Epithelial cell of proximal tubule (primary cell): Measurements from ENCODE around the gene COL28A1. TPM values are rescaled to one million over a fixed set of nuclear protein-coding genes. Genes with fewer than 3 reads are reported as not detected.
A peak's percentile ranks its signal among the peaks of the same experiment; 100 is the strongest.

Experiments
- DNase-seq: peaks from one replicate; pipeline ENCODE4 v3.0.0-alpha.2; 2011; ENCODE audit warnings: low read depth
- H3K4me3 ChIP-seq: 2 replicates; pipeline ENCODE4 v1.5.1; 2011; ENCODE audit warnings: low read depth, mild to moderate bottlenecking, low read length
- total RNA-seq: library from RNA; depleted of rRNA; stranded (reverse); fragments of >200 nt; gene quantifications from 2 replicates; pipeline ENCODE4 v1.2.3, GENCODE V29; 2015
- TF ChIP-seq, protein P1 (sequence below): conservative IDR thresholded peaks from 2 replicates; pipeline ENCODE4 v1.5.1; 2012; ENCODE audit warnings: low read depth, mild to moderate bottlenecking, low read length

COL28A1 gene
- total RNA-seq, 1 donor from 2014 or later = 0.40 TPM

DNA sequence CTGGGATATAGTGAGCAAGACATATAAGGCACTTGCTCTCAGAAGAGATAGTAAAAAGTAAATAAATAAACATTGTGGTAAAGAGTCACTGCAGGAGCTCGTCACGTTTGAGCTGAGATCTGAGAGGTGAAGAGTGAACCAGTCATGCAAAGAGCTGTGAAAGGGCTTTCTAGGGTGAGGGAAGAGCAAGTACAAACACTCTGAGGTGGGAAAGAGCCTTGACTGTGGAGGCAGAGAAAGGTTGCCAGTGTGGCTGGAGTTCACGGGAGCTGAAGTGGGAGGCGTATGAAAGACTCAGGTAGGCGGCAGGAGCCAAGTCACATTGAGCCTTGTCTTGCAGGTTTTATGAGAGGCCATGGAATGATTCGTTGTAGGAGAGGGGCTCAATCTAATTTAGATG, 212.3 kb downstream of the COL28A1 start:
- TF ChIP-seq, protein P1, sequence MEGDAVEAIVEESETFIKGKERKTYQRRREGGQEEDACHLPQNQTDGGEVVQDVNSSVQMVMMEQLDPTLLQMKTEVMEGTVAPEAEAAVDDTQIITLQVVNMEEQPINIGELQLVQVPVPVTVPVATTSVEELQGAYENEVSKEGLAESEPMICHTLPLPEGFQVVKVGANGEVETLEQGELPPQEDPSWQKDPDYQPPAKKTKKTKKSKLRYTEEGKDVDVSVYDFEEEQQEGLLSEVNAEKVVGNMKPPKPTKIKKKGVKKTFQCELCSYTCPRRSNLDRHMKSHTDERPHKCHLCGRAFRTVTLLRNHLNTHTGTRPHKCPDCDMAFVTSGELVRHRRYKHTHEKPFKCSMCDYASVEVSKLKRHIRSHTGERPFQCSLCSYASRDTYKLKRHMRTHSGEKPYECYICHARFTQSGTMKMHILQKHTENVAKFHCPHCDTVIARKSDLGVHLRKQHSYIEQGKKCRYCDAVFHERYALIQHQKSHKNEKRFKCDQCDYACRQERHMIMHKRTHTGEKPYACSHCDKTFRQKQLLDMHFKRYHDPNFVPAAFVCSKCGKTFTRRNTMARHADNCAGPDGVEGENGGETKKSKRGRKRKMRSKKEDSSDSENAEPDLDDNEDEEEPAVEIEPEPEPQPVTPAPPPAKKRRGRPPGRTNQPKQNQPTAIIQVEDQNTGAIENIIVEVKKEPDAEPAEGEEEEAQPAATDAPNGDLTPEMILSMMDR = no peak
- peak; percentile 83 for DNase-seq
- no peak overlapping the region for H3K4me3 ChIP-seq

DNA sequence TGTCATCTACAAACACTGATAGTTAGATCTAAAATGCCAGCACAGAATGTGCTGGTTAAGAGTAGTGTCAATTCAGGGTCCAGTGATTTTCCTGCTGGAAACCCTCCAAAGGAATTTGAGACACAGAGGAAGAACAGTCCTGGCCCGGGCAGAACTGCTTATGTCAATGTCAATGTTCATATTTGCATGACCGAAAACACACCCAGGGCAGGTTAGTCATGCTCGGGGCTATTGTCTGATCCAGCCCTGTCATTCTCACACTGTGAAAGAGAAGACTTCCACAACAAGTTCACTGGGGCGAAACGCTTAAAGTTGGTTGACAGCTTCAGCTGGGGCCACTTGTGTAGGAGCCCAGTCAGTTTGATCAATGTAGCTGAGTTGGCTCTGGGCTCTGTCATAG, 214.0 kb downstream of the COL28A1 start:
- H3K4me3 ChIP-seq = no peak overlapping the region
- DNase-seq = peak; percentile 99
- TF ChIP-seq, protein P1 = no peak

DNA sequence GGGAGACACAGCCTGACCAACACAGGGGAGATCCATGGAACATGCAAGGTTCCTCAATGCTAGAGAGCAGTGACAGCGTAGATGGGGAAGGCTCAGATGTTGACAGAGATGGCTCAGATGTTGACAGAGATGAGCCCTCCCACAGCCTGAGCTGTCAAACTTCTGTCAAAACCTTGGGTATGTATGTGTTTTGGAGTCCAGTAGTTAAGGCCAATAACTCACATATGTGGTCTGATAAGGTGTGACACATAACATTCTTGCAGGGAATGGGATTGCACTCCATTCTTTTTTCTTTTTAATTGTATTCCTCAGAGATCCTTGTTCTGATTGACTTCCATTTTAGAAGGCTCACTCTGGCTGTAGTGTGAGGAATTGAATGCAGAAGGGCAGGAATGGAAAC, 217.1 kb downstream of the COL28A1 start:
- H3K4me3 ChIP-seq = no peak overlapping the region
- no peak for DNase-seq
- TF ChIP-seq, protein P1 = no peak

DNA sequence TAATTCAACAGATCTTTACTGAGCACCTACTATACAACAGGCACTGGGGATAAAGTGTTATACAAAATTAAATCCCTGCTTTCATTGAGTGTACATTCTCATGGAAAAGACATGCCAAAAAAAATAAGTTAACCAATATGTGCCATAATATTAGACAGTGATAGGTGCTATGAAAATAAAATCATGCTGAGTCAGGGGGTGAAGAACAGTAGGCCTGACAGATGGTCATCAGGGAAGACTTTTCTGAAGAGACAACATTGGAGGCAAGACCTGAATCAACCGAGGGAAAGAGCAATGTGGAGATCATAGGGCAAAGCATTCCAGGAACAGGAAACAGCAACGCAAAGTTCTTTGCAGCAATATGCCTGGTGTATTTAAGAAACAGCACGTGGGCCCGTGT, 217.8 kb downstream of the COL28A1 start:
- DNase-seq = no peak
- TF ChIP-seq, protein P1 = no peak
- no peak overlapping the region for H3K4me3 ChIP-seq

DNA sequence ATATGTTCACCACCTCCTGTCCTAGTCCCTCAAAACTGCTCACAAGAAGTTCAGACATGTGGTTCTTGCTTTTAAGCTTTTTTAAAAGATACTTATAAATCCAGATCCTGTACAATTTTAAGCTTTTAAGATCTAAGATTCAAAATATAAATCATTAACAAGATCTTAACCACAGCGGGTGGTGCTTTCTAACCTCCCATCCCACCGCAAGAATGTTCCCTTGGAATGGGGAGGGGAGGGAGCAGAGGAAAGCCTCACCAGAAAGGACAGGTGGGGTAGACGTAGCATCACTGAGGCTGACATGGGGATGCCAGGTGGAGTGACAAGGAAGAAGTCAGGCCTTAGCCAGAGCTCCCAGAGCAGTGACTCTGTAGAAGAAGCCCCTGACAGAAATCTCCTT, 219.8 kb downstream of the COL28A1 start:
- TF ChIP-seq, protein P1 = no peak
- no peak for DNase-seq
- no peak overlapping the region for H3K4me3 ChIP-seq

DNA sequence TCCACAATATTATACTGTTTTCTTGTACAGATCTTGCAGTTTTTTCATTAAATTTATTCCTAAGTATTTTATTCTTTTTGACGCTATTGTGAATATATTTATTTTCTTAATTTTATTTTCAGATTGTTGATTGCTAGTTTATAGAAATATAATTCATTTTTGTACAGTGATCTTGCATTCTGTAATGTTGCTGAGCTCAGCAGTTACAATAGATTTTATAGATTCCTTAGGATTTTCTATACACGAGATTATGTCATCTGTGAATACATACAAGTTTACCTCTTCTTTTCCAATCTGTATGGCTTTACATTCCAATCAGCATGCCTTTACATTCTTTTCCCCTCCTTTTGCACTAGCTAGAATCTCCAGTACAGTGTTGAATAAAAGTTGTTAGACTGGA, 223.3 kb downstream of the COL28A1 start:
- TF ChIP-seq, protein P1 = no peak
- no peak for DNase-seq
- no peak overlapping the region for H3K4me3 ChIP-seq

DNA sequence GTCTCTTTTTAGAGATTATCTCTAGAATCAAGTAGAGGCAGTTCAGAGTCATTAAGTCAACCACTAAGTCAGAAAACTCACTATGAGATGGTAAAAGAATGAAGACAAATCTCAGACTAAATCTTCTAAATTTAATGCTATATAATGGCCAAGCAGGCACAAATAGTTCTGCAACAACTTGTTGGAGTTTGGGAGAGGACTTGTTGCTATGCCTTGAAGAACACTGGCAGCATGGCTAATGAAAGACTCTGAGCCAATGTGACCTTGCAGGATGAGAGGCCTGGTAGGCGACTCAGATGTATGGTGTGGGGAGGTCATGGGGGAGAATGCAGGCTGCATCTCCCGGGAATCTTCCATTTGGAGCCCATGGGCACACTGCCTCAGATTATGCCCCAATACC, 224.7 kb downstream of the COL28A1 start:
- TF ChIP-seq, protein P1 = no peak
- DNase-seq = no peak
- no peak overlapping the region for H3K4me3 ChIP-seq
